Mesenchymal stem cell (in vitro differentiated cells and primary cell): Measurements from ENCODE around the gene IGF2BP1. TPM values are rescaled to one million over a fixed set of nuclear protein-coding genes. Genes with fewer than 3 reads are reported as not detected.

Source experiments
- DNase-seq: peaks from one replicate; pipeline ENCODE4 v3.0.0-alpha.2; 2013
- H2AFZ ChIP-seq: one replicate; pipeline ENCODE4 v1.6.1; 2013; ENCODE audit warnings: low read depth, mild to moderate bottlenecking, control low read depth, inconsistent platforms, low read length, moderate library complexity
- H2AK5ac ChIP-seq: 2 replicates; pipeline ENCODE4 v1.6.1; 2013; ENCODE audit warnings: low read length, moderate library complexity, mild to moderate bottlenecking, inconsistent platforms; ENCODE audit not compliant: severe bottlenecking
- H2BK120ac ChIP-seq: one replicate; pipeline ENCODE4 v1.6.1; 2013; ENCODE audit warnings: low read depth, mild to moderate bottlenecking, inconsistent platforms, low read length, moderate library complexity
- H2BK12ac ChIP-seq, 2 experiments: one replicate each; pipeline ENCODE4 v1.6.1; 2013; ENCODE audit warnings: inconsistent platforms in 2 of 2, low read length in 2 of 2, mild to moderate bottlenecking in 2 of 2, moderate library complexity in 2 of 2, control low read depth in 1 of 2
- H2BK15ac ChIP-seq: one replicate; pipeline ENCODE4 v1.6.1; 2013; ENCODE audit warnings: mild to moderate bottlenecking, low read depth, inconsistent platforms; ENCODE audit not compliant: poor library complexity, severe bottlenecking
- H2BK5ac ChIP-seq: 2 replicates; pipeline ENCODE4 v1.6.1; 2013; ENCODE audit warnings: low read depth, mild to moderate bottlenecking, low read length, control low read depth, inconsistent platforms; ENCODE audit not compliant: poor library complexity, severe bottlenecking
- H3K14ac ChIP-seq, 2 experiments: one replicate each; pipeline ENCODE4 v1.6.1; 2013; ENCODE audit warnings: inconsistent platforms in 2 of 2, low read length in 2 of 2, control low read depth in 1 of 2, mild to moderate bottlenecking in 1 of 2, moderate library complexity in 1 of 2
- H3K18ac ChIP-seq, 2 experiments: one replicate each; pipeline ENCODE4 v1.6.1; 2013; ENCODE audit warnings: inconsistent platforms in 2 of 2, low read length in 2 of 2, control low read depth in 1 of 2, low read depth in 1 of 2, mild to moderate bottlenecking in 1 of 2
- H3K23ac ChIP-seq, 2 experiments: one replicate each; pipeline ENCODE4 v1.6.1; 2013; ENCODE audit warnings: inconsistent platforms in 2 of 2, low read length in 2 of 2, mild to moderate bottlenecking in 2 of 2, moderate library complexity in 2 of 2, control low read depth in 1 of 2
- H3K27ac ChIP-seq: 2 replicates; pipeline ENCODE4 v1.5.1; 2013; ENCODE audit warnings: mild to moderate bottlenecking, moderate library complexity, low read length, control low read depth, inconsistent platforms; ENCODE audit not compliant: poor library complexity, severe bottlenecking
- H3K27me3 ChIP-seq, 2 experiments: 2 replicates each; pipeline versions ENCODE4 v1.6.1 to v1.7.0; 2013; ENCODE audit warnings: low read length in 2 of 2, mild to moderate bottlenecking in 2 of 2, moderate library complexity in 2 of 2, control low read depth in 1 of 2, inconsistent platforms in 1 of 2; ENCODE audit not compliant: control insufficient read depth in 1 of 2, insufficient read depth in 1 of 2
- H3K36me3 ChIP-seq, 2 experiments: 2 replicates each; pipeline versions ENCODE4 v1.6.1 to v1.7.0; 2013; ENCODE audit warnings: low read length in 2 of 2, control low read depth in 1 of 2, inconsistent platforms in 1 of 2, low read depth in 1 of 2, mild to moderate bottlenecking in 1 of 2; ENCODE audit not compliant: insufficient read depth in 2 of 2, control insufficient read depth in 1 of 2
- H3K4ac ChIP-seq, 2 experiments: one replicate each; pipeline ENCODE4 v1.6.1; 2013; ENCODE audit warnings: inconsistent platforms in 2 of 2, low read length in 2 of 2, mild to moderate bottlenecking in 2 of 2, moderate library complexity in 2 of 2, control low read depth in 1 of 2, low read depth in 1 of 2
- H3K4me1 ChIP-seq: 2 replicates; pipeline ENCODE4 v1.6.1; 2013; ENCODE audit warnings: low read depth, low read length, control low read depth; ENCODE audit not compliant: control insufficient read depth, insufficient read depth
- H3K4me2 ChIP-seq: 2 replicates; pipeline ENCODE4 v1.6.1; 2013; ENCODE audit warnings: low read length, mild to moderate bottlenecking, inconsistent platforms; ENCODE audit not compliant: poor library complexity, severe bottlenecking
- H3K4me3 ChIP-seq, 2 experiments: 2 replicates each; pipeline versions ENCODE4 v1.5.1 to v1.7.0; 2013; ENCODE audit warnings: low read length in 2 of 2, mild to moderate bottlenecking in 2 of 2, control low read depth in 1 of 2, low read depth in 1 of 2; ENCODE audit not compliant: insufficient read depth in 1 of 2
- H3K79me1 ChIP-seq: replicated peaks from 2 replicates; pipeline ENCODE4 v1.6.1; 2013; ENCODE audit warnings: mild to moderate bottlenecking, control low read depth, low read length, inconsistent platforms; ENCODE audit not compliant: poor library complexity, severe bottlenecking
- H3K9ac ChIP-seq: 2 replicates; pipeline ENCODE4 v1.7.0; 2013; ENCODE audit warnings: mild to moderate bottlenecking, low read length, moderate library complexity
- H3K9me3 ChIP-seq: 2 replicates; pipeline ENCODE4 v1.7.0; 2013; ENCODE audit warnings: mild to moderate bottlenecking, low read length; ENCODE audit not compliant: control insufficient read depth
- H4K8ac ChIP-seq: one replicate; pipeline ENCODE4 v1.6.1; 2013; ENCODE audit warnings: inconsistent platforms, mild to moderate bottlenecking, low read length, moderate library complexity
- H4K91ac ChIP-seq: one replicate; pipeline ENCODE4 v1.6.1; 2013; ENCODE audit warnings: mild to moderate bottlenecking, low read length, inconsistent platforms
- WGBS: methylation state at CpG from one replicate; pipeline ENCODE4 v1.1.7; 2013; ENCODE audit warnings: mixed read lengths; 5-methylcytosine and 5-hydroxymethylcytosine counted together
- polyA plus RNA-seq, 2 experiments: library from polyadenylated mRNA; stranded (reverse); fragments of 200-250 nt; gene quantifications; one replicate each; pipeline ENCODE4 v1.2.3, GENCODE V29; 2013

Gene IGF2BP1
- polyA plus RNA-seq (2013, experiment 1 of 2), result 44.3 TPM
- 44.9 TPM for polyA plus RNA-seq (2013, experiment 2 of 2)

GRCh38 chr17:48997103-48997826 lies at the start of gene IGF2BP1:
TSS of gene IGF2BP1 (plus strand) at chr17:48997385. CDS start at chr17:48997746, 361 bp downstream.
- Histone ChIP-seq H3K9me3 (no peaks in the 10 kb centered on the region), H3K79me1 (peaks cover 1% of the 10 kb centered on the region), H2BK5ac (peak within 1 kb of the TSS; percentile 84), H3K4me2 (peak within 1 kb of the TSS; percentile 100), H2AK5ac (peak within 1 kb of the TSS; percentile 83), H3K27me3 (peaks cover 15 to 99% of the 10 kb centered on the region in 2 experiments), H3K4me3 (peak within 1 kb of the TSS; percentile 75 to 85), H4K8ac (peak within 1 kb of the TSS; percentile 81), H3K4me1 (peaks cover 14% of the 10 kb centered on the region), H4K91ac (peak within 1 kb of the TSS; percentile 97), H2BK120ac (peak within 1 kb of the TSS; percentile 95), H3K27ac (peak within 1 kb of the TSS; percentile 87), H2BK12ac (peak within 1 kb of the TSS in 1 of 2 experiments; percentile 77), H2BK15ac (peak within 1 kb of the TSS; percentile 87), H3K14ac (peak within 1 kb of the TSS; percentile 86 to 87), H3K9ac (peak within 1 kb of the TSS; percentile 71), H3K18ac (peak within 1 kb of the TSS; percentile 98 to 99), H2AFZ (peak within 1 kb of the TSS; percentile 98), H3K36me3 (no peaks in the 10 kb centered on the region), H3K4ac (peak within 1 kb of the TSS; percentile 90 to 98), H3K23ac (peak within 1 kb of the TSS in 1 of 2 experiments; percentile 98)
- under 1% methylated on average over 51 of the region's 62 CpGs for WGBS
- peak; percentile 88 for DNase-seq

GRCh38 chr17:48951572-48951971 lies 45.6 kb upstream of the IGF2BP1 start:
- Histone ChIP-seq H3K36me3 (no peaks in the 10 kb centered on the region), H3K23ac (no peak overlapping the region), H3K4ac (no peak overlapping the region), H3K14ac (no peak overlapping the region), H3K4me3 (no peak overlapping the region), H3K4me1 (no peaks in the 10 kb centered on the region), H2BK120ac (no peak overlapping the region), H2AK5ac (no peak overlapping the region), H3K18ac (no peak overlapping the region), H4K8ac (no peak overlapping the region), H2BK12ac (no peak overlapping the region), H3K9ac (no peak overlapping the region), H3K4me2 (no peak overlapping the region), H2AFZ (no peak overlapping the region), H3K27me3 (no peaks in the 10 kb centered on the region), H3K79me1 (no peaks in the 10 kb centered on the region), H2BK5ac (no peak overlapping the region), H4K91ac (no peak overlapping the region), H3K27ac (no peak overlapping the region), H3K9me3 (no peaks in the 10 kb centered on the region), H2BK15ac (no peak overlapping the region)
- 98% methylated on average over 5 of the region's 5 CpGs for WGBS
- no peak for DNase-seq

GRCh38 chr17:48952904-48953303 lies 44.3 kb upstream of the IGF2BP1 start:
- Histone ChIP-seq H4K8ac (no peak overlapping the region), H2AK5ac (no peak overlapping the region), H2BK5ac (no peak overlapping the region), H3K14ac (no peak overlapping the region), H2BK15ac (no peak overlapping the region), H3K27ac (no peak overlapping the region), H3K27me3 (no peaks in the 10 kb centered on the region), H3K4me2 (no peak overlapping the region), H2BK120ac (no peak overlapping the region), H3K79me1 (no peaks in the 10 kb centered on the region), H3K23ac (no peak overlapping the region), H3K4ac (peak overlapping the region in 1 of 2 experiments; percentile 21), H3K9me3 (no peaks in the 10 kb centered on the region), H2AFZ (no peak overlapping the region), H3K18ac (peak overlapping the region in 1 of 2 experiments; percentile 48), H3K9ac (no peak overlapping the region), H3K4me1 (no peaks in the 10 kb centered on the region), H4K91ac (no peak overlapping the region), H3K4me3 (no peak overlapping the region), H3K36me3 (no peaks in the 10 kb centered on the region), H2BK12ac (no peak overlapping the region)
- WGBS, result 71% methylated on average over 3 of the region's 5 CpGs
- DNase-seq, result peak; percentile 48

- Histone ChIP-seq H3K23ac (no peak overlapping the region), H3K9me3 (no peaks in the 10 kb centered on the region), H3K4me3 (no peak overlapping the region), H3K36me3 (no peaks in the 10 kb centered on the region), H2BK15ac (no peak overlapping the region), H3K27ac (no peak overlapping the region), H2BK5ac (no peak overlapping the region), H3K4me2 (no peak overlapping the region), H3K4me1 (no peaks in the 10 kb centered on the region), H2AFZ (no peak overlapping the region), H3K18ac (no peak overlapping the region), H2AK5ac (no peak overlapping the region), H3K4ac (no peak overlapping the region), H3K14ac (no peak overlapping the region), H3K27me3 (no peaks in the 10 kb centered on the region), H4K91ac (no peak overlapping the region), H2BK12ac (peak overlapping the region in 1 of 2 experiments; percentile 1), H3K79me1 (no peaks in the 10 kb centered on the region), H4K8ac (no peak overlapping the region), H2BK120ac (no peak overlapping the region), H3K9ac (no peak overlapping the region)
- WGBS, result 26% methylated on average over 6 of the region's 7 CpGs
- peak; percentile 72 for DNase-seq
These were observed 42.9 kb upstream of the IGF2BP1 start for GRCh38 chr17:48954300-48954755.
